NCI-H128 (cell line): ENCODE results near the gene PALLD.

Experiments
- DNase-seq: peaks from one replicate; lab custom pipeline; 2025; ENCODE audit not compliant: unreplicated experiment; lab: John Stamatoyannopoulos, UW

Gene PALLD

GRCh38 chr4:168618577-168619265 is 121.9 kb downstream of the PALLD start:
- DNase-seq: no peak

GRCh38 chr4:168619266-168619631 is 122.4 kb downstream of the PALLD start:
- no peak for DNase-seq

- DNase-seq: no peak
Observed at GRCh38 chr4:168621806-168622589, 125.1 kb downstream of the PALLD start.

- no peak for DNase-seq
Observed at GRCh38 chr4:168622600-168622999, 125.7 kb downstream of the PALLD start.

- DNase-seq: no peak
Observed at GRCh38 chr4:168623011-168623410, 126.2 kb downstream of the PALLD start.

GRCh38 chr4:168623484-168623883 is 126.6 kb downstream of the PALLD start:
- DNase-seq: no peak

- DNase-seq: no peak
Observed at GRCh38 chr4:168628251-168628650, 131.4 kb downstream of the PALLD start.

GRCh38 chr4:168629566-168629965 is 132.7 kb downstream of the PALLD start:
- DNase-seq: no peak

- DNase-seq: no peak
Observed at GRCh38 chr4:168630445-168631187, 133.8 kb downstream of the PALLD start.

GRCh38 chr4:168631241-168632162 is 134.7 kb downstream of the PALLD start:
- peak; percentile 14 for DNase-seq

GRCh38 chr4:168632301-168632725 is 135.5 kb downstream of the PALLD start:
- no peak for DNase-seq

- no peak for DNase-seq
Observed at GRCh38 chr4:168633064-168633463, 136.2 kb downstream of the PALLD start.

- no peak for DNase-seq
Observed at GRCh38 chr4:168633496-168633895, 136.6 kb downstream of the PALLD start.

- no peak for DNase-seq
Observed at GRCh38 chr4:168634276-168634802, 137.5 kb downstream of the PALLD start.

GRCh38 chr4:168636040-168636439 is 139.2 kb downstream of the PALLD start:
- DNase-seq: no peak

GRCh38 chr4:168636506-168637196 is 139.8 kb downstream of the PALLD start:
- DNase-seq: no peak

GRCh38 chr4:168637872-168638756 is 141.3 kb downstream of the PALLD start:
- no peak for DNase-seq

- no peak for DNase-seq
Observed at GRCh38 chr4:168639914-168640313, 143.1 kb downstream of the PALLD start.

GRCh38 chr4:168641811-168642140 is 144.9 kb downstream of the PALLD start:
- DNase-seq: no peak
